HG03432 (cell line): Measurements from ENCODE around the gene KCTD13.
"Not testable (repeated sequence)": the region's sequence is repeated elsewhere in the genome, so short reads cannot be mapped to it uniquely, and the experiment has no call there.

Source experiments
- ATAC-seq: cut with Tn5 transposase; IDR thresholded peaks from one replicate; pipeline ENCODE4 v1.9.1; 2021; ENCODE audit warnings: mild to moderate bottlenecking, moderate library complexity; ENCODE audit not compliant: unreplicated experiment

KCTD13 gene

DNA sequence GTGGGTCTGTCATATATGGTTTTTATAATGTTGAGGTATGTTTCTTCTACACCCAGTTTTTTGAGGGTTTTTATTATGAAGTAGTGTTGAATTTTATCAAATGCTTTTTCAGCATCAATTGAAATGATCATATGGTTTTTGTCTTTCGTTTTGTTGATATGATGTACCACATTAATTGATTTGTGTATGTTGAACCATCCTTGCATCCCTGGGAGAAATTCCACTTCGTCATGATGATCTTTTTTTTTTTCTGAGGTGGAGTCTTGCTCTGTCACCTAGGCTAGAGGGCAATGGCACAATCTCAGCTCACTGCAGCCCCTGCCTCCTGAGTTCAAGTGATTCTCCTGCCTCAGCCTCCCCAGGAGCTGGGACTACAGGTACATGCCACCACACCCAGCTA is 21.9 kb upstream of the KCTD13 start:
- ATAC-seq: no peak

DNA sequence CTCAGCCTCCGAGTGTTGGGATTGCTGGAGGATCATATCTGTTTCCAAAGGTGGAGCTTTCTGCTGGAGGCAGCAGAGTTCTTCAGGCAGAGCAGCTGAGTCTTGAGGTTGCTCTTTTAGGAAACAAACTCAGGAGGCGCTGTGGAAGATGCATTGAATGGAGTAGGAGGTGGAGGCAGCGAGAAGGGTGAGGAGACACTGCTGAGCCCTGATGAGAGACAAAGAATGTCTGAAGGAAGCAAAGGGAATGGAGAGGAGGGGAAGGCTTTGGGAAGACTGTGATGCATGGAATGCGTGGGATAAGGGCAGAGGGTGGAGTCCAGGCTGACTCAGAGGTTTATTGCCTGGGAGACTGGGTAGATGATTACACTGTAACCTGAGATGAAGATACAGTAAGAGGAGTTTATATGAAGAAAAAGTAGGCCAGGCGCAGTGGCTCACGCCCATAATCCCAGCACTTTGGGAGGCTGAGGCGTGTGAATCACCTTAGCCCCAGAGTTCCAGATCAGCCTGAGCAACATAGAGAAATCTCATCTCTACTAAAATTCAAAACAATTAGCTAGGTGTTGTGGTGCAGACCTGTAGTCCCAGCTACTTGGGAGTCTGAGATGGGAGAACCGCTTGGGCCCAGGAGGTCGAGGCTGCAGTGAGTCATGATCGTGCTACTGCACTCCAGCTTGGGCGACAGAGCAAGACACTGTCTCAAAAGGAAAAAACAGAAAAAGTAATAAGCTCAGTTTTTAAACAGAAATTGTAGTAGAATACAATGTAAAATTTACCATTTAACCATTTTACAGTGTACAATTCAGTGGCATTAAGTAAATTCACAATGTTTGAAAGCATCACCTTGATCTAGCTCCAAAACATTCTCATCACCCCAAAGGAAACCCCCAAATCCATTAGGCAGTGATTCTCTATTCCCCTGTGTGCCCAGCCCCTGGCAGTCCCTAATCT is 18.1 kb upstream of the KCTD13 start:
- ATAC-seq: no peak

DNA sequence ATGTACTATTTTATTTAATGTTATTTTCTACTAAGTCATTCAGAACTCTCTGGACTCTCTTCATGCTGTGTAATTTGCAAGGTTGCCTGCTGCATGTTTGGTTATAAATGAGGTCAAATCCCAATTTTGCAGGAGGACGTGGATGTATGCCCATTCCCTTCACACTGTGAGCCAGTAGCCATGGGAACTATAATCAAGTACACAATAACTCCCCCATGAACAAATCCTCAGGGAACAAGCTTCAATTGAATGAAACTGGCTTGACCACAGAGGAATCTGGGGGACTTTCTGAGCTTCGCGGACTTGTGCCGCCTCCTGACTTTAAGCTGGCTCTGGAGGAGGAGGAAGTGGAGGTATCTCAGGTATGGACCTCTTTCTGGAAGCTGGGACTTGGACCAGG is 14.6 kb upstream of the KCTD13 start:
- no peak for ATAC-seq

DNA sequence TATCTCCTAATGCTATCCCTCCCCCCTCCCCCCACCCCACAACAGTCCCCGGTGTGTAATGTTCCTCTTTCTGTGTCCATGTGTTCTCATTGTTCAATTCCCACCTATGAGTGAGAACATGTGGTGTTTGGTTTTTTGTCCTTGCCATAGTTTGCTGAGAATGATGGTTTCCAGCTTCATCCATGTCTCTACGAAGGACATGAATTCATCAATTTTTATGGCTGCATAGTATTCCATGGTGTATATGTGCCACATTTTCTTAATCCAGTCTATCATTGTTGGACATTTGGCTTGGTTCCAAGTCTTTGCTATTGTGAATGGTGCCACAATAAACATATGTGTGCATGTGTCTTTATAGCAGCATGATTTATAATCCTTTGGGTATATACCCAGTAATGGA is 5.7 kb upstream of the KCTD13 start:
- not testable (repeated sequence) for ATAC-seq

DNA sequence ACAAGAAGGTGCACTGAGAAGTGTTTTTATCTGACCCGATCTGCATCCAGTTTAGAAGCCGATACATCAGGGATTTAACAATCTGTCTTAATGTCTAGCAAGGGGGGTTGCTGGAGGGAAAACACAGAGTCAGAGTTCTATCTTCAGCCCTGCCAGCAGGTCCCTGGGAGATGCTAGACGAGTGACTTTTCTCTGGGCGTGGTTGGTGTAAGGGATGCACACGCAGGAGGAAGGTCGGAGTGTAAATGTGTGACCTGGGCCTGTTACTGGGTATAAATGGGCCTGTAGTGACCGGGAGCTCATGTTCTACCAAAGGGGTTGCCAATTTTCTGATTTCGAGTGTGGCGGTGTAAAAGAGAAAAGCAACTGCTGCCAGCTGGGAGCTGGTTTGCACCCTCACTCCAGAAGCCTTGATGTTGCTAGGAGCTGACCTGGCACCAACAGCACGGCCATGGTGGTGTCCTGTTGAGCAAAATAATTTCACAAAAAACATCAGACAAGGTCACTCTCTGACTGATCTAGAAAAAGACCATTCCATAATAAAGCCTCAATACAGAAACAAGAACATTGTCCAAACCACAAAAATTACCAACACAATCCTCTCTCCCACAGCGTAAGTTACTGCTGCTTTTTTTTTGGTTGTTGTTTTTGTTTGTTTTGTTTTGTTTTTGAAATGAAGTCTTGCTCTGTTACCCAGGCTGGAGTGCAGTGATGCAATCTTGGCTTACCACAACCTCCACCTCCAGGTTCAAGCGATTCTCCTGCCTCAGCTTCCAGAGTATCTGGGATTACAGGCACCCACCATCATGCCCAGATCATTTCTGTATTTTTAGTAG is 1.3 kb upstream of the KCTD13 start:
- ATAC-seq: no peak

DNA sequence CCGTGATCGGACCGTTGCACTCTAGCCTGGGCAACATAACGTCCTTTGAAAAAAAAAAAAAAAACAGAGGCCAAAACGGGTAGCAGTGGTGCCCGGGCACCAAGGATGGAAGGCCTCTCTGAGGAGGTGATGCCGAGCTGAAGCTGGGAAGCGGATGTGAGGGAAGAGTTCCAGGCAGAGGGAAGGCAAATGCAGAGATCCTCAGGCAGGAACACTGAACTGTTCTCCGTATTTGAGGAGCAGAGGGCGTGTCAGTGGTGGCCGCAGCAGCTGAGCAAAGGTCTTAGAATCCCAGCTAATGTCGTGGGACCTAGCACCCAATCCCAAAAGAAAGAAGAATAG is 656 bp upstream of the KCTD13 start:
- no peak for ATAC-seq

DNA sequence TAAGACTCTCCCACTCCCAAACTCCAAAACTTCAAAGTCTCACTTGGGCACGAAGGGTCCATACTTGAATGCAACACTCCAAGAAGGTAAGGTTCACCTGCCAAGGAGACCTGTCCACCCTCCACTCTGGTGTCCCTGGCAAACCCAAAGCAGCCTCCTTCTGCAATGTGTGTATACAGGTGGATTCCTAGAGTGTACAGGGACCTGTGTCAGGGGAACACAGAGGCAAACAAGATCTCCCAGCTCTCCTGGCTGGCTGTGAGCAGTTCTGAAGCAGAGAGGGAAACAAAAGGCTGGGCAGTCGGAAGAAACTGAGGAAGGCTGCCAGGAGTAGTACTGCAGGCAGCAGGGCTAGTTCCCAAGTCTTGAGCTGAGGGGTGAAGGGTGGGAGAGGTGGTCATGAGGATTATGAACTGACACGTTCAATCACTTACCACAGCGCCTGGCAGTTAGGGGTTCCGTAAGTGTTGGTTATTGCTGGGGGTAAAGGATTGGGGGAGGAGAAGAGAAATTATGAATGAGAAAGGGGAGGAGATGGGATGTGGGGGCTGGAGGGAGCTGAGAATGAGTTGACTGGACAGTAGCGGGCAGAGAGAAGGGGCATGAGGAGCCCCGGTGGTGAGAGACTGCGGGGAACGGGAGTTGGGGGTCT is 795 bp downstream of the KCTD13 start:
- no peak for ATAC-seq

DNA sequence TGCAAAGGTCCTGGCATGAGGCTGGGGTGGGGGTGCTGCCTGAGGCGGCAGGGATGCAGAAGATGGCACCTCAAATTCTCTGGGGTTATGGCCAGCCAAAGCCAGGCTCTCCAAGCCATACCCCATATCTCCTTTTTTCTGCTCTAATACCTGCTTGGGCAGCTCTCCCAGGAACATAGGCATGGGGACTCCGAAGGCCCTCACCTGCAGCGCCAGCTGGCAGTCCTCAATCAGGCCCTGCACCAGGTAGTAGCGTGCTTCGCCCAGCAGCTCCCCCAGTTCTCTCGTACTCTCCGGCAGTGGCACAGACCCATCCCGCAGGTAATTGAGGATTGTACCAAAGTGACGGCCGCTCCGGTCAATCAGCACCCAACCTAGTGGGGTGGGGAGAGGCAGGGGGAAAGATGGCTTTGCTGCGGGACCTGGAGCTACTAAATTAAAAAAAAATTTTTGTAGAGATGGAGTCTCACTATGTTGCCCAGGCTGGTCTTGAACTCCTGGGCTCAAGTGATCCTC is 3.0 kb downstream of the KCTD13 start:
- no peak for ATAC-seq

DNA sequence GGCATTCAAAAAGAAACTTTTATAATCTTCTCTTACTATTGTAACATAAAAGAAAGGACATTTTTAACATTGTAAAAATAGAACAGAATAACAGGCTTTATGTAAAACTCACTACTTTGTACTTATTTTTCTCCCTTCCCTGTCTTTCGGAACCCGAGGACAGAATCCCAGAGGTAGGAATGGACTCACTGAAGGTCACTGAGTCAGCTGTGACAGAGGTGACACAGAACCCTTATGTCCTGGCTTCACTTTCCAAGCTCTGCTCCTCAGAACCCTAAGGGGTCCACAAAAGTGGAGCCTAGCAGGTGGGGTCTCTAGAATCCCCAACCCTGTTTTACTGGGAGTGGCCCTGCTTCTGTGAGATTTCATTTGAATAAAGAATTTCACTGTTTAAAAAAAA is 3.7 kb downstream of the KCTD13 start:
- no peak for ATAC-seq

DNA sequence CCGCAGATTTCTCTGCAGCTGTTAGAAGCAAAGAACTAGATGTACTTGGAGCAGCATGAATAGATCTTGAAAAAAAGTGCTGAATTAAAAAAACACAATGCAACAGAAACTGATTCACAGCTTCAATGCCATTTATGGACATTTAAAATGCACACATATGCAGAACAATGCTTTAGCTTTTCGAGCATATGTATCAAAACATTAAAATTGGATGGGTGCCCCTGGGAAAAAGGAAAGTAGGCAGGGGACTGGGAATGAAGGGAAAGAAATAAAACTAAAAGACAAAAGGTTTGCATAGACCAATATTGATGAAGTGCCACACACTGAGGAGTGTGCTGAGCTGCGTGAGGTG is 5.0 kb downstream of the KCTD13 start:
- ATAC-seq: no peak

DNA sequence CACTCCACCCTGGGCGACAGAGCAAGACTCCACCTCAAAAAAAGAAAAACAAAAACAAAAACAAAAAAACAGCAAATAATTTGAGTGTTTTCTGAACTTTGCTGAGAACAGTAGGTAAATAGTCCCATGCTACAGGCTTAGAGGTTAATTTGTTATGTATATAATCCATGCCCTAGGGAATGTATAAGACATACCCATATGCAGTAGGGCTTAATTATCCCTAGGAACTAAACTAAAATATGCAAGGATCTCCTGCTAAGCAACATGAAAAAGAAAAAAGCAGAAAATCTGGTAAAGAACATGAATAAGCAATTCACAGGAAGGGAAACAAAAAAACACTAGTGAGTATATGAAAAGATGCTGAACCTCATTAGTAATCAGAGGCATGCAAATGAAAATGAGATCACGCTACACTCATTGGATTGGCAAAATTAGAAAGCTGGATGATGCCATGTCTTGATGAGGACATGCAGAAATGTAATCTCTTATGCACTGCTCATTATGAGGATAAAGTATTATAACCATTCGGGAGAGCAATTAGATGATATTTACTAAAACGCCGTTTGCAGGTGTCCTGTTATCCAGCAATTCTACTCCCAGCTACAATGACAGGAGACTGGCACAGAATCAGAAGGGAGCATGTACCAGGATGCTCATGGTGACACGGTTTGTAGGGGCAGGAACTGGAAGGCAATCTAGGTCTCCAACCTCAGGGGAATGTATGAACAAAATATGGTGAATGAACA is 5.6 kb downstream of the KCTD13 start:
- no peak for ATAC-seq

DNA sequence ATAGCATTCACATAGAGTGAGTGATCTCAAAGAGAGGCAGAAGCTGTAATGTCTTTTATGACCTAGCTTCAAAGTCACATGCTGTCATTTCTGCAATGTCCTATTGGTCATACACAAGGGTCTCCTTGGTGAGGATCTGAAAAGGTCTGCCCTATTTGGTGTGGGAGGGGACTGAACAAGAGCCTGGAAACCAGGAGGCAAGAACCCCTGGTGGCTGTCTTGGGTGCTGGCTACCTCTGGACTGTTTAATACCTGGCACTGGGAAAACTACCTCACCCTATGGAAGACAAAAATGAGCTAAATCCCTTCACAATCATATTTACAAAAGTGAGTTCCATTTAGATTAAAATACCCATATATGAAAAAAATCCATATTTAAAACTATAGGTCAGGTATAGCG is 9.0 kb downstream of the KCTD13 start:
- ATAC-seq: no peak

DNA sequence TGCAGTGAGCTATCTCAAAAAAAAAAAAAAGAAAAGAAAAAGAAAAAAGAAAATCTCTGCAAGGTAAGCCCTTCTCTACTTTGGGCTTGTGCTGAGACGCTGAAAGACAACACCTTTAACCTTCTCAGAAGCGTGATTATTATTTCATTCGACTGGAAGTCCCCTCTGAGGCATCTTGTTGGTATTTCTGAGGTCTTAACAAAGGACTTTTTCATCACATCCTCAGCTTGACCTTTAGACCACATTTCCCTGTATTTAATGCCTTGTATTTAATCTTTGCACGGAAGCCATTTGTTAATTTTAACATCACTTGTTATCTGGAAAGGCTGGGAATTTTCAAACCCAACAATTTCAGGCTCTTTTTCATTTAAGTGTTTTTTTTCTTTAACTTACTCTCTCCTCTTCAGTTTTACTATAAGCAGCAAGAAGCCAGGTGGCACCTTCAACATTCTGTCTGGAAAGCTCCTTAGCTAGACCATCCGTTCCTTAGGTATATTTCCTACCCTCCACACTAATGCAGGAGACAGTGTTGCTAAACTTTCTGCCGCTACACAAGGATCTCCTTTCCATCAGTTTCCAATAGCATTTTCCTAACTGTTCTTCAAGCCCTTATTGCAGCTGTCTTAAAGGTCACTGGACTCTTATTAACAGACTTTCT is 10.3 kb downstream of the KCTD13 start:
- no peak for ATAC-seq

DNA sequence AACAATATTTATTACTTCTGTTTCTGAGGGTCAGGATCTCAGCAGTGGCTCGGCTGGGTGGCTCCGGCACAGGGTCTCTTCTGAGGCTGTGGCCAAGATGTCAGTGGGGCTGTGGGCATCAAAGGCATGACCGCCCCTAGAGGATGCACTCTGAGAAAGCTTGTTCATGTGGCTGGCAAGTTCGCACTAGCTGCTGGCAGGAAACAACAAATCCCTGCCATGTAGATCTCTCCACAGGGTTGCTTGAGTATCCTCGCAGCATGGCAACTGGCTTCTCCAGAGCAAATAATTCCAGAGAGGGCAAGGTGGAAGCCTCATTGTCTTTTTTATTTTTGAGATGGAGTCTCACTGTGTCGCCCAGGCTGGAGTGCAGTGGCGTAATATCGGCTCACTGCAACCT is 12.5 kb downstream of the KCTD13 start:
- no peak for ATAC-seq

DNA sequence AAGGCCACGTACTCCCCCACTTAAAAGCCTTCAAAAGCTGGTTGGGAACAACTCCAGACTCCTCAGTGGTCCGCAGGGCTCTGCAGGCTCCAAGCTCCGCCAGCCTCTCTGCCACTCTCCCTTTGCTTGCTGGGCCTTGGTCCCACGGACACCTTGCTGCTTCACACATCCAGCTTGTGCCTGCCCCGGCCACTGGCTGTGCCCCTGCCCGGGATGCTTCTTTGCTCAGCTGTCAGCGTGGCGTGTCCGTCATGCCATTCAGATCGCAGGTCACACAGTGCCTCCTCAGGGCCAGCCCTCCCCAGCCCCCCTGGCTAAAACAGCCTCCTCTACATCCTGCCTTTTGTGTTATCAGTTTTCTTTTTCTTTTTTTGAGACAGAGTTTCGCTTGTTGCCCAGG is 13.9 kb downstream of the KCTD13 start:
- ATAC-seq: no peak

DNA sequence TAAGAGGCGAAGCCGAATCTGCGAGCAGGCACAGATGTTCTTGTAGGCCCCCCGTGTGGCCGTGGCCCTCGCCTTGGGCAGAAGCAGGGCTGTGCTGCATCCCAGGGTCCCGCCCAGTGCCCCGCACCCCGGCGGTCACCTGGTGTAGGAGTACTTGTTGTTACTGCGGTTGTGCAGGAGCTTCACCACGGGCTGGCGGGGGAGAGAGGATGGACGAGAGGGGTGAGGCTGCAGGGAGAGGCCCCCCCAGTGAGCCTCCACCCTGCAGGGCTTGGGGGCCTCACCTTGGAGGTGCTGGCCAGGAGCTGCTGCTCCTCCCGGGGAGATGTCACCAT is 14.4 kb downstream of the KCTD13 start:
- no peak for ATAC-seq

DNA sequence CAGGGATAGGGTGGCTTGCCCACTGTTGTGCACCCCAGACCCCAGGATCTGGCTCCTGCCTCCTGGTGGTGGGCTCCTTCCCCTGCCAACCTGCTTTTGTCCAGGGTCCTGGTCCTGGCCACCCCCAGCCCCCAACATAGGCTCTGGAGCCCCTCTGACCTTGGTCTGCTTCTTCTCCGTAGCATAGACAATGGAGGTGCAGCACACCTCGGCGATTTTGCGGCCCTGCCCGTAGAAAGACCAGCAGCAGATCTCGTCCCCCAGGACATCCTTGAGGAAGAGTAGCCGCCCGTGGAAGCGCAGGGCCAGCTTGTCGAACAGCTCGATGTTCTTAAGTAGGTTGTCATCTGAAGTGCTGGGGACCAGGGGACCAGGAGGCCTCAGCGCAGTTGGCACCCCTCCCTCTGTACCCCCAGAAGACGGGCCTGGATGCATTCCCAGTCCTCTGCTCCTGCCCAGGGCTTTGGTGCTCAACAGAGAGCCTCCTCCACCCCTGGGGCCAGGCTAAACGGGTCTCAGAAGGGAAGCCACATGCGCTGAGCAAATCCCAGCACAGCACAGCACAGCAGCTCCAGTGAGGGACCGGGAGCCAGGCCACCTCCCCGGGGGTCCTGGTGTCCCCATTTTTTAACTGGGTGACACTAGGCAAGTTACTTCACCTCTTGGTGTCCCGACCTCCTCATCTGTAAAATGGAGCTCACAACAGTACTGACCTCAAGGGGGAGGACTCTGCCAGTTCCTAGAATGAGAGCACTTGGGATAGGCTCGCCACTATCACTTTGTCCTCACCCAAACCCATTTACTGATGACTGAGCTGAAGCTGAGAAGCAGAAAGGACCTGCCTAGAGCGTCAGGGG is 15.0 kb downstream of the KCTD13 start:
- ATAC-seq: no peak

DNA sequence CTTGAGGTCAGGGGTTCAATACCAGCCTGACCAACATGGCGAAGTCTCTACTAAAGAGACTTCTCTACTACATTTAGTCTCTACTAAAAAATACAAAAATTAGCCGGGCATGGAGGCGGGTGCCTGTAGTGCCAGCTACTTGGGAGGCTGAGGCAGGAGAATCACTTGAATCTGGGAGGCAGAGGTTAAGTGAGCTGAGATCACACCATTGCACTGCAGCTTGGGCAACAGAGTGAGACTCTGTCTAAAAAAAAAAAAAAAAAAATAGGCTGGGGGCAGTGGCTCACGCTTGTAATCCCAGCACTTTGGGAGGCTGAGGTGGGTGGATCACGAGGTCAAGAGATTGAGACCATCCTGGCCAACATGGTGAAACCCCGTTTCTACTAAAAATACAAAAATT is 16.2 kb downstream of the KCTD13 start:
- not testable (repeated sequence) for ATAC-seq

DNA sequence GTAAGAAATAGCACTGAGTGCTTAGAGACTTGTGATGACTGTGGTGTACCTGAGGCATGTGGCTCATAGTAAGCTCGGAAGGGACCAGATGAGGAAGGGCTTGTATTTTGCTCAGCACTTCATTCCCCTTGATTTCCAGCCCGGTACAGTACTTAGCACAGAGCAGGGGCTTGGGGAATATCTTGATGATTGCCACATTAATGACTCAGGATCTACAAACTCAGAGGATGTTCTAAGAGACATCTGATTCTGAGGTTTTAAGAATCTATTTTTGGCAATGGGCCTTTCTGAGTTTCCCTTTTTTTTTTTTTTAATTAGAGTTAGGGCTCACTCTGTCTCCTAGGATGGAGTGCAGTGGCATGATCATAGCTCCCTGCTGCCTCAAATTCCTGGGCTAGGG is 16.6 kb downstream of the KCTD13 start:
- no peak for ATAC-seq
